Upper lobe of left lung (tissue), 6 donors: ENCODE results near the gene NRGN. TPM values are rescaled to one million over a fixed set of nuclear protein-coding genes. Genes with fewer than 3 reads are reported as not detected.
A peak's percentile ranks its signal among the peaks of the same experiment; 100 is the strongest.

Experiments
- ATAC-seq, 2 donors: fragments of 200-7000 bp; cut with Tn5 transposase; one replicate each; pipeline ENCODE4 v1.9.1; 2022; ENCODE audit warnings: mild to moderate bottlenecking in 2 of 2, moderate library complexity in 2 of 2; ENCODE audit not compliant: low FRiP score in 2 of 2
- DNase-seq, 2 donors: peaks; one replicate each; pipeline ENCODE4 v3.0.0-alpha.2; 2019 to 2020
- H3K27ac ChIP-seq, 4 donors: fragments of 200-600 bp; sonication (generic); one replicate each; pipeline ENCODE4 v1.5.1; 2016 to 2019
- H3K27me3 ChIP-seq, 4 donors: fragments of 200-600 bp; sonication (generic); one replicate each; pipeline ENCODE4 v1.5.1; 2017 to 2019
- H3K36me3 ChIP-seq, 4 donors: fragments of 200-600 bp; sonication (generic); one replicate each; pipeline ENCODE4 v1.5.1; 2016 to 2019
- H3K4me1 ChIP-seq, 4 donors: fragments of 200-600 bp; sonication (generic); one replicate each; pipeline ENCODE4 v1.5.1; 2018 to 2019
- H3K4me3 ChIP-seq, 4 donors: fragments of 200-600 bp; sonication (generic); one replicate each; pipeline ENCODE4 v1.5.1; 2017 to 2019; ENCODE audit warnings: mild to moderate bottlenecking in 2 of 4, moderate library complexity in 1 of 4
- H3K9me3 ChIP-seq, 4 donors: fragments of 200-600 bp; sonication (generic); one replicate each; pipeline ENCODE4 v1.5.1; 2018 to 2019
- EP300 ChIP-seq, 4 donors: sonication (generic); formaldehyde crosslinking; IDR thresholded peaks; one replicate each; pipeline ENCODE4 v1.5.1; 2017; ENCODE audit warnings: antibody characterized with exemption in 4 of 4, control low read depth in 2 of 4
- POLR2A ChIP-seq, 4 donors: fragments of 450-650 bp; IDR thresholded peaks; one replicate each; pipeline ENCODE4 v1.5.1; 2016 to 2017; ENCODE audit warnings: antibody characterized with exemption in 4 of 4, mild to moderate bottlenecking in 2 of 4
- POLR2AphosphoS5 ChIP-seq, 2 donors: sonication (generic); formaldehyde crosslinking; IDR thresholded peaks; one replicate each; pipeline ENCODE4 v1.5.1; 2017; ENCODE audit warnings: antibody characterized with exemption in 2 of 2
- WGBS, 2 donors: methylation state at CpG; one replicate each; pipeline ENCODE4 v1.1.5; 2017 to 2018; 5-methylcytosine and 5-hydroxymethylcytosine counted together
- total RNA-seq, 6 donors: library from RNA; depleted of rRNA in 4 of 6; stranded (reverse); fragments of >200 nt in 4 of 6; gene quantifications; one replicate each; pipeline versions ENCODE4 v1.1.0 to v1.2.1, GENCODE V29; 2016 to 2021
- TF ChIP-seq, protein P1 (sequence below), 6 experiments: fragments of 450-650 bp in 4 of 6; fragments of 200-600 bp in 2 of 6; sonication (generic) in 2 of 6; IDR thresholded peaks; one replicate each; pipeline ENCODE4 v1.5.1; 2016 to 2019; ENCODE audit warnings: antibody characterized with exemption in 6 of 6
- donor health status: DM: no; HTN: no; CAD: no; lungs with moderate emphysema.
- donor health status: DM: no; HTN: yes; CAD: no; lungs with severe emphysema.

The NRGN gene
- total RNA-seq, 6 donors from 2014 or later = 30.9 to 111 (median 77.6) TPM

DNA sequence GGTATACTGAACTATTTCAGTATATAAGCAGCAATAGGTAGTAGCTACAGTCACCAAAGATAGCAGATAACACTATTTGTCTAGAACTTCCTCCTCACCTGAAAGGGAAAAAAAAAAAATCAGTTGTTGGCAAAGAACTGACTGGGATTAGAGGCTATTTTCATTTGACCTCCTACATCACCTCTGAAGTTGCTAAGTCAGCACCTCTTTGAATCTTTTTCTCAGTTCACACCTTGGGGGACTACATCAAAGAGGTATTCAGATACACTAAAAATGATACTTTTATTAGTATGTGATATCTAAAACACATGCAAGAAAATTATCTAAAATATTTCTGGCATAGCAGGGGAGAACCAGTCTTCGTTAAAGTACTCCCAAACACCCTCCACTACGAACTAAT, 44.3 kb downstream of the NRGN start:
- H3K9me3 ChIP-seq = no peaks in the 10 kb centered on the region
- no peaks in the 10 kb centered on the region for H3K27me3 ChIP-seq
- H3K4me3 ChIP-seq = no peak overlapping the region
- DNase-seq (no peak), ATAC-seq (no peak)
- no peak overlapping the region for H3K27ac ChIP-seq
- no peaks in the 10 kb centered on the region for H3K36me3 ChIP-seq
- H3K4me1 ChIP-seq = no peaks in the 10 kb centered on the region
- 96 to 98% methylated on average over 2 of the region's 2 CpGs for WGBS, 2 donors
- no peak for TF ChIP-seq POLR2AphosphoS5 (IDR thresholded peaks at IDR 0.05)
- no peak for TF ChIP-seq EP300 (IDR thresholded peaks at IDR 0.05)
- no peak for TF ChIP-seq POLR2A (IDR thresholded peaks at IDR 0.05)
- TF ChIP-seq, protein P1, sequence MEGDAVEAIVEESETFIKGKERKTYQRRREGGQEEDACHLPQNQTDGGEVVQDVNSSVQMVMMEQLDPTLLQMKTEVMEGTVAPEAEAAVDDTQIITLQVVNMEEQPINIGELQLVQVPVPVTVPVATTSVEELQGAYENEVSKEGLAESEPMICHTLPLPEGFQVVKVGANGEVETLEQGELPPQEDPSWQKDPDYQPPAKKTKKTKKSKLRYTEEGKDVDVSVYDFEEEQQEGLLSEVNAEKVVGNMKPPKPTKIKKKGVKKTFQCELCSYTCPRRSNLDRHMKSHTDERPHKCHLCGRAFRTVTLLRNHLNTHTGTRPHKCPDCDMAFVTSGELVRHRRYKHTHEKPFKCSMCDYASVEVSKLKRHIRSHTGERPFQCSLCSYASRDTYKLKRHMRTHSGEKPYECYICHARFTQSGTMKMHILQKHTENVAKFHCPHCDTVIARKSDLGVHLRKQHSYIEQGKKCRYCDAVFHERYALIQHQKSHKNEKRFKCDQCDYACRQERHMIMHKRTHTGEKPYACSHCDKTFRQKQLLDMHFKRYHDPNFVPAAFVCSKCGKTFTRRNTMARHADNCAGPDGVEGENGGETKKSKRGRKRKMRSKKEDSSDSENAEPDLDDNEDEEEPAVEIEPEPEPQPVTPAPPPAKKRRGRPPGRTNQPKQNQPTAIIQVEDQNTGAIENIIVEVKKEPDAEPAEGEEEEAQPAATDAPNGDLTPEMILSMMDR (IDR thresholded peaks at IDR 0.05) = no peak

DNA sequence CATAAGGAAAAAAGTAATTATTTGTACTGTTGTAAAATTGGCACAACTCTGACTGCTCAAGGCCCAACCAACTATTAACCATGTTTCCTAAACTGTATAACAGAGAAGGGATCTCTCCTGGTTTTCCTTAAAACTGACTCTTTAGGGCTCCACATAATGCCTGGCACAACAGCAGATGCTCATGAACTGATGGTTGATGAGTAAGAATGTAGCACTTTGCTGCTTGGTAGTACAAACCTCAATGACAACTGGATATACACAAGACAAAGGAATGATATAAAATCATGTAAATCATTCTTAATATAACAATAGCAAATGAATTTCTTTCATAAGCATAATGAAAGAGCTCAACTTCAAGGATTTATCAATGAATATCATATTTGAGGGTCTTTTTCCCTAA, 48.8 kb downstream of the NRGN start:
- ATAC-seq (no peak), DNase-seq (no peak)
- Histone ChIP-seq H3K4me3 (no peak overlapping the region), H3K27me3 (no peaks in the 10 kb centered on the region), H3K9me3 (no peaks in the 10 kb centered on the region), H3K4me1 (peaks cover 2 to 5% (median 4%) of the 10 kb centered on the region in 4 donors), H3K27ac (no peak overlapping the region), H3K36me3 (no peaks in the 10 kb centered on the region)
- TF ChIP-seq EP300 (IDR thresholded peaks at IDR 0.05) (no peak), POLR2AphosphoS5 (IDR thresholded peaks at IDR 0.05) (no peak)

DNA sequence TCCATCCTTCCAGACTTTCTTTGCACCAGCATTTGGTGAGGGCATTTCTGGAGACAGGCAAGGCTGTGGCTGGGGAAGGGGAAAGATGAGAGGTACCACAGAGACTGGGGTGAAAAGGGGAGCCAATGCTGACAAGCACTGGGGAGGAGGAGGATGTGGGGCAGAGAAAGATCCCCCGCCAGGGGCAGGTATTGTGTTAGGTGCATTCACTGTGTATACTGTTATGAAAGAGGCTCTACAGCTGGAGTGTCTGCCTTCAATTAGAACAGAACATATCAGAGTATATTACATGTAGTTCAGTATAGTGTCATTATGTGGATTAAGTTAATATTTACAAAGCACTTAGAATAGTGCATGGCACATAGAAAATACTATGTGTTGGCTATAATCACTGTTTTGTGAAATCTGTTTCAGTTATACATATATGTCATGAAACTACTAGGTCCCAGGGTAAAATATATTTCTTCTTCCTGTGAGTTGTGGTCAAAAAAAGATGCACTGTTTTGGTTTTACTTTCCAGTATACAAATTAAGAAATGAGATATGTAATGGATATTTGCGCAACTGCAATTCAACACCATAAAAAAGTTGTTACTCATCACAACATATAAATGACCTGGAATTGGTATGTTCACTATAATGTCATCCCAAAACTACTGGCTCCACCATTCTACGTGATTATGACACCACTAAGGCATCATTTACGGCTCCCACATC, 52.0 kb downstream of the NRGN start:
- no peaks in the 10 kb centered on the region for H3K9me3 ChIP-seq
- ATAC-seq (peak in 1 of 2 donors; percentile 19), DNase-seq (no peak)
- no peaks in the 10 kb centered on the region for H3K27me3 ChIP-seq
- no peak overlapping the region for H3K4me3 ChIP-seq
- H3K4me1 ChIP-seq = peaks cover 4 to 9% (median 7%) of the 10 kb centered on the region in 4 donors
- H3K36me3 ChIP-seq = no peaks in the 10 kb centered on the region
- TF ChIP-seq POLR2AphosphoS5 (IDR thresholded peaks at IDR 0.05) (no peak), POLR2A (IDR thresholded peaks at IDR 0.05) (no peak), EP300 (IDR thresholded peaks at IDR 0.05) (no peak)
- TF ChIP-seq, protein P1 (IDR thresholded peaks at IDR 0.05) = no peak
- no peak overlapping the region for H3K27ac ChIP-seq
- WGBS, 2 donors = 80 to 84% methylated on average over 4 of the region's 4 CpGs

DNA sequence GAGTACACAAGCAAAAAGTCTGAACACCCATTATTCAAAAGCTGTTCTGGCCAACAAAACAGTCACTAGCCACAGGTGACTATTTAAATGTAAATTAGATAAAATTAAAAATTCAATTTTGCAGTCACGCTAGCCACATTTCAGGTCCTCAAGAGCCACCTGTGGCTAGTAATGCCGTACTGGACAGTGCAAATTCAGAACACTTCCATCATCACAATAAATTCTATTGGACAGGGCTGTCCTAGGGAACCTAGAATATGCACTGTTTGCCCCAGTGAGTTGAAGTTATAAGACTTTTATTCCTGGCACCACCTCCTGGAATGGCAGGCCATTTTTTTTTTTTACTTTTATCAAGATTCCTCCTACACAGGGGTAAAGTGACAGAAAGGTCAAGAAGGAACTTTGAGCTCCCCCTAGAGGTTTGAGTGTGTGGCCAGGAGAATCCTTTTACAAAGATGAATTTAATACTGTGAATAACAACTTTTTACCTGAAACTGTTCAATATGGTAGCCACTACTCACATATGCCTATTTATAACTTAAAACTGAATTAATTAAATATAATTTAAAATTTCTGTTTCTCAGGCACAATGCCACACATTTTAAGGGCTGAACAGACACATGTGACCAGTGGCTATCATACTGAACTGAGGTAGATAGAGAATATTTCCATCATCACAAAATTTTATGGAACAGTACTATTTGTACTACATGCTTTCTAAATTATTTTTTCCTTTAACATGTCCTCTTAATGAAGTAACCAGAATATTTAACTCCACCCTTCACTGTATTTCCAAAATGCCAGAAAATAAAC, 53.9 kb downstream of the NRGN start:
- TF ChIP-seq EP300 (IDR thresholded peaks at IDR 0.05) = no peak
- TF ChIP-seq, protein P1 (IDR thresholded peaks at IDR 0.05) = peak in 5 of 6 experiments; percentile 43 to 56 (median 49)
- no peaks in the 10 kb centered on the region for H3K27me3 ChIP-seq
- WGBS, 2 donors = 80 to 90% methylated on average over 2 of the region's 2 CpGs
- peaks cover 8 to 23% (median 13%) of the 10 kb centered on the region in 4 donors for H3K4me1 ChIP-seq
- H3K36me3 ChIP-seq = no peaks in the 10 kb centered on the region
- no peaks in the 10 kb centered on the region for H3K9me3 ChIP-seq
- no peak overlapping the region for H3K27ac ChIP-seq
- ATAC-seq (peak in 1 of 2 donors; percentile 64), DNase-seq (no peak)
- H3K4me3 ChIP-seq = no peak overlapping the region

DNA sequence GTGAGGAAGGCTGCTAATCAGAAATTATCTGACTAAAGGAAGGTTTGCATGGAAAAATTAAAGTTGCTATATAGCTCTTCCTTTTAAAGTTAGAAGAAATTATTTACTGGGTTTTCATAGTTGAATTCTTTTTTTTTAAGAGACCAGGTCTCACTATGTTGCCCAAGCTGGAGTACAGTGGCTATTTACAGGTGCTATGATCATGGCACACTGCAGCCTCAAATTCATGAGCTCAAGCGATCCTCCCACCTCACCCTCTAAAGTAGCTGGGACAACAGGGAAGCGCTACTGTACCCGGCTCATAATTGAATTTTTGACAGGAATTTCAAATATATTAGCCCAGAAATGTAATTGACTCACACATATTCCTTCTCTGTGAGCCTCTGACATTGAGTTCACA, 56.6 kb downstream of the NRGN start:
- 90 to 91% methylated on average over 3 of the region's 3 CpGs for WGBS, 2 donors
- Histone ChIP-seq H3K9me3 (no peaks in the 10 kb centered on the region), H3K27me3 (peaks cover 0 to 3% (median 0%) of the 10 kb centered on the region in 4 donors), H3K4me1 (peaks cover 22 to 34% (median 27%) of the 10 kb centered on the region in 4 donors), H3K27ac (no peak overlapping the region), H3K36me3 (no peaks in the 10 kb centered on the region), H3K4me3 (no peak overlapping the region)
- TF ChIP-seq EP300 (IDR thresholded peaks at IDR 0.05) (no peak), POLR2AphosphoS5 (IDR thresholded peaks at IDR 0.05) (no peak), POLR2A (IDR thresholded peaks at IDR 0.05) (no peak)
- TF ChIP-seq, protein P1 (IDR thresholded peaks at IDR 0.05) = no peak
- no peak for DNase-seq
- no peak for ATAC-seq
